GM18951 (cell line): ENCODE measurements around the gene DNPH1.

ENCODE experiments used
- POLR2A ChIP-seq: IDR thresholded peaks from 4 replicates; pipeline ENCODE4 v1.6.1; 2011; ENCODE audit warnings: mild to moderate bottlenecking; ENCODE audit not compliant: insufficient read length, insufficient read depth; ENCODE audit errors: extremely low read depth
- in situ Hi-C: fragments of 300-500 bp; cut with MboI; formaldehyde crosslinking; loops from one replicate; pipeline ENCODE4 v1.12.0; 2022; ENCODE audit warnings: low sequenced_read_pairs, mixed read lengths, inconsistent platforms; ENCODE audit not compliant: unreplicated experiment

DNPH1 gene

DNA sequence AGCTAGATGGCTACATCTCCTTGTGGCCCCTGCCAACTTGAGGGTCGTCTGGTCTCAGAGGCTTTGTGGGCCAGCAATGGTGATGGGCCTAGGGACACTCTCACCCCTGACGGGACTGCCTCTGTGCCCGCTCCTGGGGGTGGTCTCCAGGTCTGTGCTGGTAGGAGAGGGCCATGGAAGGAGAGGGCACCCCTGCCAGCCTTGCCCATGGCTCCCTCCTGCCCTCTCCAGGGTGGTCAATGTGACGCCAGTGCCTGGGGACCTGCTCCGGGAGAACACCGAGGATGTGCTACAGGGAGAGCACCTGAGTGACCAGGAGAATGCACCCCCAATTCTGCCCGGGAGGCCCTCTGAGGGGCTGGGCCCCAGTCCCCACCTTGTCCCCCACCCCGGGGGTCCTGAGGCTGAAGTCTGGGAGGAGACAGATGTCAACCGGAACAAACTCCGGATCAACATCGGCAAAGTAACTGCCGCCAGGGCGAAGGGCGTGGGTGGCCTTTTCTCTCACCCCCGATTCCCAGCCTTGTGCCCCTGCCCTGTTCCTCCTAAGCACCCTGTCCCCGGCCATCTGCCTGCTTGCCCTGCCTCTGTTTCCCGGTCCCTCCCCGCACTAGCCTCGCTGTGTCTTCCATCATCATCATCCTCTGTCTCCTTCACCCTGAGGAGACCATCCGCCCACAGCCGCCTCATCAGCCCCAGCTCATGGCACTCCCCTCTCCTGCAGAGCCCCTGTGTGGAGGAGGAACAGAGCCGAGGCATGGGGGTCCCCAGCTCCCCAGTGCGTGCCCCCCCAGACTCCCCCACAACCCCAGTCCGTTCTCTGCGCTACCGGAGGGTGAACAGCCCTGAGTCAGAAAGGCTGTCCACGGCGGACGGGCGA lies 29.8 kb upstream of the DNPH1 start:
- in situ Hi-C loops, result loop anchor here (10.0 kb wide), 1 partner anchor 246 kb away; no protein-coding TSS in a partner anchor
- TF ChIP-seq POLR2A, result no peak

DNA sequence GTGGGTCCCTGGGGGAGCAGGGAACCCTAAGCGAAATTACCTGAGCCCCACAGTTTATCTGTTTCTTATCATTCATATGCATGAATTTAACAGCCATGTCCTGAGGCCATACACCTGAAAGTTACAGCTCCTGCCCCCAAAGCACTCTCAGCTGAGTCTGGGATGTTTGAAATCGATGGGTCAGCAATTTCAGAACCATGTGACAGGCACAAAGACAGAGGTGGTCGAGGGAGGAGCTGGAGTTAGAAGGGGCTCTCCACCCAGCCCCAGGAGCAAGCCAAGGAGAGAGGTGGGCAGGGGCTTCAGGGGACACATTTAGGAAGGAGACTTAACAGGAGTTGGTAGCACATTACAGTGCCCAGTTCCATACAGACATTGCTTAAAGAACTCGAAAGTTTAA lies 28.9 kb upstream of the DNPH1 start:
- TF ChIP-seq POLR2A, result no peak
- in situ Hi-C loops, result loop anchor here (10.0 kb wide), 1 partner anchor 247 kb away; no protein-coding TSS in a partner anchor

DNA sequence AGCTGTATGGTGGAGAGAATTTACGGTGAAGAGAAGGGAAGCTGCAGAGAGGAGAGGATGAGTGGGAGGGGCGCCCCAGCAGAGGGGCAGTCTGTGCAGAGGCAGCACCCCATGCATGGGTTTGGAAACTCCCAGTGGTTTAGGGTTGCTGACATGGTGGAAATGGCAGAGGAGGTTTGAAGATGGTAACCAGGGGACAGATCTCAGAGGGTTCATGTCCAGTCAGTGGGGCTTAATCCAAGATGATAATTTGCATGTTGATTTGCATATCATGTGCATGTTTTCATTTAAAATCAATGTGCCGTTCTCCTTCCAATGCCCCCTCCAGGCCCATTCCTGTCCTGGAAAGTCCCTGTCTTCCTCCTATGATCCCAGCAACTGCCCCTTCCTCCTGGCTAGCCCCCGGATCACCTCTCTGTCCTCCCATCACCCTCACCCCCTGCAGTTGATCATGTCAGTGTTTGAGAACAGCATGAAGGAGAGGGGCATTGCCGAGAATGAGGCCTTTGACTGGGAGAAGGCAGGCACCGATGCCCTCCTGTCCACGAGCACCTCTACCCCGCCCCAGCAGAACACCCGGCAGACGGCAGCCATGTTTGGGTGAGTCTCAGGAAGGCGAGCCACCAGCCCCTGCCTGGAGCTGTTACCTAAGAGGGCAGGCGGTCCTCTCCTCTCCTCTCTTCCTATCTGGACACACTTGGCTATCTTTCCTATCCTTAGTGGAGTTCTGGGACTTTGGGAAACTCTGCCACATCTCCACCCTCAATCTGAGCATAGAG lies 28.3 kb upstream of the DNPH1 start:
- in situ Hi-C loops, result loop anchor here (10.0 kb wide), 1 partner anchor 247 kb away; no protein-coding TSS in a partner anchor
- TF ChIP-seq POLR2A, result no peak

DNA sequence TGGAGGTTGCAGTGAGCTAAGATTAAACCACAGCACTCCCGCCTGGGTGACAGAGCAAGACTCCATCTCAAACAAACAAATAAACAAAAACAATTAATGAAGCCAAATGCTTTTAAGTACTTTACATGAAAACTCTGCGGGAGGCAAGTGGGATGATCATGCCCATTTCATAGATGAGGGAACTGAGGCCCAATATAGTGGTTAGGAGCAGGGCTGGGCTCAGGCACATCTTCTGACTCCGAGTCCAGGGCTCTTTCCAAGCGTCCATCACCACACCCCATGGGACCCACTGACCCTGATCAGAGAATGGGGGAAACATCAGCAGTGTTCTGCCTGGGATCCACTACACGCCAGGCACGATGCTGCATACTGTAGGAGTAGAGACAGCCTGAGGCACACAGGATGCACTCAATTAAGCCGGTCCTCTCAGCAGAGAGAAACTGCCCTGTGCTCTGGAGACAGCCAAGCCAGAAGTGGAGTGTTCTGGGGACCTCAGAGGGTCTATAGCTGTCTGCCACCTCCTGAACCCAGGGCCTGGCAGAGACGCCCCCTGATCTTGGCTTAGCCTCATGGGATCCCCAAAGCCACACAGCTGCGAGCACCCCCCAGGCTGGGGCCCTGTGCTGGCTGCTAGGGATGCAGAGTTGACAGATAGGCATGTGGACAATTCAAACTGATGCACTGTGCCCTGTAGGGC lies 27.5 kb upstream of the DNPH1 start:
- in situ Hi-C loops, result loop anchor here (10.0 kb wide), 1 partner anchor 248 kb away; no protein-coding TSS in a partner anchor
- no peak for TF ChIP-seq POLR2A

DNA sequence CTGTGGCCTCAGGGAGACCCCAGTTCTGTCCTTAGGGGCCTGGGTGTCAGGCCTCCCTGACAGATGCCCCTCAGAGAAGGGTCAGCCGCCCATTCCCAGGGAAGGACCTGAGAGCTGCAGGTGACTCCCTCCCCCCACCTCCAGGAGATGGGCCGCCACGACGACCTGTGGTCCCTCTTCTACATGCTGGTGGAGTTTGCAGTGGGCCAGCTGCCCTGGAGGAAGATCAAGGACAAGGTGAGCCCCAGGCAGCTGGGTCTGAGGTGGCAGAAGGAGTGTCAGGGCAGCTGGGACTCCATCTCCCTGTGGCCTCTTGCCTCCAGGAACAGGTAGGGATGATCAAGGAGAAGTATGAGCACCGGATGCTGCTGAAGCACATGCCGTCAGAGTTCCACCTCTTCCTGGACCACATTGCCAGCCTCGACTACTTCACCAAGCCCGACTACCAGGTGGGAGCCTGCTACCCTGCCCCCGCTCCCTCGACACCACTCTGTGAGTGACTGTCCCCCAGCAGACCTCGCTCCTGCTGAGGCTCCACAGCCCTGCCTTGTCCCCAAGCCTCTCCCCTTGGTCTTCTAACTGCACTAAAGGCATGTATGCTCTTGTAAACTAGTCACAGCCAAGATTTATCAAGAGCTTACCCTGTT lies 26.2 kb upstream of the DNPH1 start:
- in situ Hi-C loops, result loop anchor here (10.0 kb wide), 1 partner anchor 249 kb away; no protein-coding TSS in a partner anchor

DNA sequence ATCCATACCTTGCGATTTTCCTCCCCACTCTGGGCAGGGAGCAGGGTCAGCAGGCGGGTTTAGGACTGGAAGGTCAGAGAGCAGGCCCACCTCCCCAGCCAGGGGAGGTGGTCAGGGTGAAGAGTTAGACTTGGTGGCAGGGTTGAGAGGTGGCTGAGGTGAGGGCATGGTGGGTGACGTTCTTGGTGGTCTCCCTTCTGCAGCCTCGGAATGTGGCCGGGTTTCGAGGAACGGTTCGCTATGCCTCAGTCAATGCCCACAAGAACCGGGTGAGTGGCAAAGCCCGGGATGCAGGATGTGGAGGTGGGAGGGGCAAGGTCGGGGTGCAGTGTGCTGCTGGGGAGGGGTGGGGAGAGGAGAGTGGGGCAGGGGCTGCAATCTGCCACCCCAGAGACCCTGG lies 25.6 kb upstream of the DNPH1 start:
- in situ Hi-C loops, result loop anchor here (10.0 kb wide), 1 partner anchor 250 kb away; no protein-coding TSS in a partner anchor
- TF ChIP-seq POLR2A, result no peak

More for the DNA sequence above, 26.2 kb upstream of the DNPH1 start:
- no peak for TF ChIP-seq POLR2A

DNA sequence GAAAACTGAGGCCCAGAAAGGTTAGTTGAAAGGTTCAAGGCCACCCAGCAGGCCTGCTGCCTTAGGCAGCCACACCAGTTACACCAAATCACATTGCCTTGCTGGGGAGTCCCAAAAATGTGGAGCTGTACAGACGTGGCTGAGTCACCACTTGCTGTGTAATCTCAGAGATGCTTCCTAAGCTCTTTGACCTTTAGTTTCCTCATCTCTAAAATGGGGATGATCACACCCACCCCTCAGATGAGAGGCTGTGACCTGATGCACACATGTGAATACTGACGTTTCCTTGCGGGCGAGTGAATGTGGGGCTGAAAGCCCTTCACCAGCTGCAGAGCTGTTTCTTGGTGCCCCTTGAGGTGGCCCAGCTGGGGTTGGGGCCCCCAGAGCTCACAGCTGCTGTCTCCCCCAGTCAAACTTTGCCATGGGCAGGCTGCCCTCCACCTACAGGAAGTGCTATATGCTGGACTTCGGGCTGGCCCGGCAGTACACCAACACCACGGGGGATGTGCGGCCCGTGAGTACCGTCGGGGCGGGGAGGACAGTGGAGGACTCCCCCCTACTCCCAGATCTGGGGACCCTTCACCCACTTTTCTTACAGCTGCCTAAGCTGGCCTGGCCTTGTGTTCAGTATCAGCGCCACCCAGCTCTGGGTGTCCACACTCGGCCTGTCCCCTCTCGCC lies 25.0 kb upstream of the DNPH1 start:
- in situ Hi-C loops, result loop anchor here (10.0 kb wide), 1 partner anchor 251 kb away; no protein-coding TSS in a partner anchor
- TF ChIP-seq POLR2A, result no peak

DNA sequence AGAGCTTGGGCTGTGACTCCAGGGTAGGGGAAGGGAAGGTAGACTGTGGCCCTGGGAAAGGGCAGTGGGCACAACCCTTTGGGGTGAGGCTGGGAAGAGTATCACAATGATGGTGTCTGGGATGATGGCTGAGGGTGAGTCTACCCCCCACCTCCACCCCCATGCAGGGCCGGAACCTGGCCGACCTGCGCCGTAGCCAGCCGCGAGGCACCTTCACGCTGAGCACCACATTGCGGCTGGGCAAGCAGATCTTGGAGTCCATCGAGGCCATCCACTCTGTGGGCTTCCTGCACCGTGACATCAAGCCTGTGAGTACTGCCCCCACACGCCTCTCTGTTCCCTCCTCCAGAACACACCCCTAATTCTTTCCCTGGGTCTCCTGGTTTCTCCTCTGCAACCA lies 24.1 kb upstream of the DNPH1 start:
- in situ Hi-C loops, result loop anchor here (10.0 kb wide), 1 partner anchor 251 kb away; no protein-coding TSS in a partner anchor
- no peak for TF ChIP-seq POLR2A

DNA sequence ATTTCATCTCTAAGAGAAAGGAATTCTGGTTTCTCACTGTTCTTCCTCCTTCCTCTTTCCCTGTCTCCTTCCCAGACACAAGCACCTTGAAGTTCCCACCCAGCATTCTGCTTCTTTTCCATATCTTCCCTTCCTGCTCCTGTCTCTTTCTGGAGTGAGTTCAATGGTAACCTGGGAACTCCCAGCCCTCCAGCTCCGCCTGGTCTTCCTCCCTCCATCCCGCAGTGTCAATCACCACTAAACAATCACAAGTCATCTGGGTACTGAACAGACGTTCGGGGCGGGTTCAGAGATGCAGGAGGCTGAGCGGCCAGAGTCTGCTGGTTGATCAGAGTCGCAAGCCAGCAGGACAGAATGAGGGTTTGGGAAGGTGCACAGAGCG lies 21.7 kb upstream of the DNPH1 start:
- TF ChIP-seq POLR2A, result no peak
- in situ Hi-C loops, result loop anchor here (10.0 kb wide), 1 partner anchor 254 kb away; no protein-coding TSS in a partner anchor

DNA sequence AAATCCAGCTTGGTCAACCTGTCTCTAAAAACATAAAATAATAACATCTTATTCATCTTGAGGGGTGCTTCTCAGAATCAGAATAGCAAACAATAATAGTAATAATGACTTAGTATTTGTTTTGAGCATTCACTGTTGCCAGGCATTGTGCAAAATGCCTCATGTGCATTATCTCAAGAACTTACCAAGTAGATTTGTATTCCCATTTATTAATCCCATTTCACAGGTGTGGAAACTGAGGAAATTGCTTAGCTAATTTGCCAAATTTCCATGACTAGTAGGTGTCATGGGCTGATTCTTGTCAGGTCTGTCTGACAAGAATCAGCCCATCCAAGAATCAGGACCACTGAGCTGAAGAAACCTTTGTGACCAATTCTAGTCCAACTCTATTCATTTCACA lies 19.5 kb upstream of the DNPH1 start:
- in situ Hi-C loops, result no loop called here
- TF ChIP-seq POLR2A, result no peak

DNA sequence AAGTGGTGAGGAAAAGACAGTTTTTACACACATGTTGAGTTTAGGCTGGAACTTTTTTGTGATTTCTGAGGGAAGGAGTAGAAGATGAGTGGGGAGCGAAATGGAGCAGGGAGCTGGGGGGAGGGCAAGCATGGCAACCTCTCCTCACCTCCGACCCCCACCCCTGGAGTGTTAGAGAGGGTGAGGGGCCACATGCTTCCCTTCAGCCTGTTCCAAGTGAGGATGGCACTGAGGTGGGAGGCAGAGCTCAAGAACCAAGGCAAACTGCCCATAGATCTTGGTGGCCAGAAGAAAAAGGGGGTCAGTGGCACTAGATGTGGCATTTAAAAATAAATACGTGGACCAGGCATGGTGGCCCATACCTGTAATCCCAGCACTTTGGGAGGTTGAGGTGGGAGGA lies 18.8 kb upstream of the DNPH1 start:
- no peak for TF ChIP-seq POLR2A

More for the DNA sequence above, 18.8 kb upstream of the DNPH1 start:
- in situ Hi-C loops, result no loop called here
